Smooth muscle cell (in vitro differentiated cells): ENCODE results near the gene TSPEAR. TPM values are rescaled to one million over a fixed set of nuclear protein-coding genes. Genes with fewer than 3 reads are reported as not detected.

ENCODE experiments used
- DNase-seq: peaks from one replicate; lab custom pipeline; 2025; ENCODE audit not compliant: unreplicated experiment; lab: John Stamatoyannopoulos, UW
- H2AFZ ChIP-seq: fragments of 200-600 bp; sonication (generic); 2 replicates; pipeline ENCODE4 v1.6.0; 2016; ENCODE audit warnings: antibody characterized with exemption, low read depth, mild to moderate bottlenecking
- H3F3A ChIP-seq: fragments of 200-600 bp; sonication (generic); 2 replicates; pipeline ENCODE4 v1.6.0; 2017; ENCODE audit warnings: antibody characterized with exemption, low read depth
- H3K27ac ChIP-seq: fragments of 200-600 bp; sonication (generic); 2 replicates; pipeline ENCODE4 v1.5.1; 2016; ENCODE audit warnings: low read depth, mild to moderate bottlenecking
- H3K27me3 ChIP-seq: fragments of 200-600 bp; sonication (generic); 2 replicates; pipeline ENCODE4 v1.6.1; 2016; ENCODE audit warnings: low read depth, mild to moderate bottlenecking
- H3K36me3 ChIP-seq: fragments of 200-600 bp; sonication (generic); 2 replicates; pipeline ENCODE4 v1.5.1; 2016; ENCODE audit warnings: low read depth
- H3K4me1 ChIP-seq: fragments of 200-600 bp; sonication (generic); 2 replicates; pipeline ENCODE4 v1.5.1; 2016; ENCODE audit warnings: low read depth
- H3K4me2 ChIP-seq: fragments of 200-600 bp; sonication (generic); 2 replicates; pipeline ENCODE4 v1.6.0; 2016; ENCODE audit warnings: mild to moderate bottlenecking
- H3K4me3 ChIP-seq: fragments of 200-600 bp; sonication (generic); 2 replicates; pipeline ENCODE4 v1.5.1; 2016; ENCODE audit warnings: mild to moderate bottlenecking
- H3K79me2 ChIP-seq: fragments of 200-600 bp; sonication (generic); 2 replicates; pipeline ENCODE4 v1.6.0; 2016; ENCODE audit warnings: low read depth, mild to moderate bottlenecking
- H3K9ac ChIP-seq: fragments of 200-600 bp; sonication (generic); 2 replicates; pipeline ENCODE4 v1.6.0; 2016; ENCODE audit warnings: low read depth
- H3K9me3 ChIP-seq: fragments of 200-600 bp; sonication (generic); replicated peaks from 2 replicates; pipeline ENCODE4 v1.5.1; 2016; ENCODE audit warnings: low read depth
- H4K20me1 ChIP-seq: fragments of 200-600 bp; sonication (generic); 2 replicates; pipeline ENCODE4 v1.6.0; 2016; ENCODE audit warnings: low read depth
- CTCF ChIP-seq: fragments of 200-600 bp; sonication (generic); IDR thresholded peaks from 2 replicates; pipeline ENCODE4 v1.5.1; 2017; ENCODE audit warnings: borderline replicate concordance, mild to moderate bottlenecking, antibody characterized with exemption; ENCODE audit not compliant: insufficient read depth, poor library complexity, severe bottlenecking
- WGBS: methylation state at CpG from one replicate; pipeline ENCODE4 v1.1.7; 2016; ENCODE audit warnings: low lambda C conversion rate; 5-methylcytosine and 5-hydroxymethylcytosine counted together
- polyA plus RNA-seq: library from polyadenylated mRNA; unstranded; fragments of >200 nt; fragmentation: Nextera tagmentation; extraction: Ambion mirVana; gene quantifications from 2 replicates; pipeline ENCODE4 v1.2.1, GENCODE V29; 2016
- total RNA-seq: library from RNA; depleted of rRNA; stranded (reverse); fragments of >200 nt; gene quantifications from 2 replicates; pipeline ENCODE4 v1.2.3, GENCODE V29; 2014

Gene TSPEAR
- total and polyA plus RNA-seq, 2 experiments from 2014 or later, result 0.71 TPM; not detected in 1

- H3K4me3 ChIP-seq, result no peak overlapping the region
- H4K20me1 ChIP-seq, result no peaks in the 10 kb centered on the region
- no peak overlapping the region for H2AFZ ChIP-seq
- no peaks in the 10 kb centered on the region for H3K9me3 ChIP-seq
- peak; percentile 54 for TF ChIP-seq CTCF
- H3K27me3 ChIP-seq, result no peaks in the 10 kb centered on the region
- H3K4me2 ChIP-seq, result no peak overlapping the region
- H3K36me3 ChIP-seq, result no peaks in the 10 kb centered on the region
- H3K27ac ChIP-seq, result no peak overlapping the region
- no peaks in the 10 kb centered on the region for H3F3A ChIP-seq
- no peaks in the 10 kb centered on the region for H3K79me2 ChIP-seq
- WGBS, result 21% methylated on average over 4 of the region's 4 CpGs
- no peak overlapping the region for H3K9ac ChIP-seq
- H3K4me1 ChIP-seq, result no peaks in the 10 kb centered on the region
- no peak for DNase-seq
Observed at GRCh38 chr21:44487831-44488230, 223.5 kb downstream of the TSPEAR start.

GRCh38 chr21:44486302-44486701 lies 225.1 kb downstream of the TSPEAR start:
- Histone ChIP-seq H3K4me1 (no peaks in the 10 kb centered on the region), H3K27ac (no peak overlapping the region), H3F3A (no peaks in the 10 kb centered on the region), H3K36me3 (no peaks in the 10 kb centered on the region), H3K9ac (peak overlapping the region; percentile 16), H2AFZ (peak overlapping the region; percentile 78), H3K4me2 (peak overlapping the region; percentile 85), H4K20me1 (no peaks in the 10 kb centered on the region), H3K79me2 (no peaks in the 10 kb centered on the region), H3K27me3 (no peaks in the 10 kb centered on the region), H3K9me3 (no peaks in the 10 kb centered on the region), H3K4me3 (peak overlapping the region; percentile 51)
- TF ChIP-seq CTCF, result no peak
- WGBS, result 36% methylated on average over 16 of the region's 16 CpGs
- DNase-seq, result no peak

GRCh38 chr21:44485796-44486195 lies 225.6 kb downstream of the TSPEAR start:
- Histone ChIP-seq H3K36me3 (no peaks in the 10 kb centered on the region), H4K20me1 (no peaks in the 10 kb centered on the region), H3F3A (no peaks in the 10 kb centered on the region), H3K27me3 (no peaks in the 10 kb centered on the region), H3K79me2 (no peaks in the 10 kb centered on the region), H3K27ac (no peak overlapping the region), H2AFZ (peak overlapping the region; percentile 78), H3K9me3 (no peaks in the 10 kb centered on the region), H3K4me3 (peak overlapping the region; percentile 51), H3K4me2 (peak overlapping the region; percentile 85), H3K4me1 (no peaks in the 10 kb centered on the region), H3K9ac (peak overlapping the region; percentile 16)
- WGBS, result 19% methylated on average over 10 of the region's 10 CpGs
- no peak for TF ChIP-seq CTCF
- no peak for DNase-seq

GRCh38 chr21:44485254-44485793 lies 226.0 kb downstream of the TSPEAR start:
- no peaks in the 10 kb centered on the region for H3K27me3 ChIP-seq
- H3K9me3 ChIP-seq, result no peaks in the 10 kb centered on the region
- TF ChIP-seq CTCF, result peak; percentile 55
- peak overlapping the region; percentile 16 for H3K9ac ChIP-seq
- no peaks in the 10 kb centered on the region for H3K4me1 ChIP-seq
- H3K27ac ChIP-seq, result no peak overlapping the region
- H2AFZ ChIP-seq, result peak overlapping the region; percentile 78
- no peaks in the 10 kb centered on the region for H4K20me1 ChIP-seq
- H3K4me3 ChIP-seq, result peak overlapping the region; percentile 51
- WGBS, result 9% methylated on average over 24 of the region's 25 CpGs
- H3K4me2 ChIP-seq, result peak overlapping the region; percentile 85
- no peaks in the 10 kb centered on the region for H3K79me2 ChIP-seq
- no peaks in the 10 kb centered on the region for H3K36me3 ChIP-seq
- H3F3A ChIP-seq, result no peaks in the 10 kb centered on the region
- peak; percentile 23 for DNase-seq
